DOHH2 (cell line): Measurements from ENCODE around the gene HSD11B1.
A peak's percentile ranks its signal among the peaks of the same experiment; 100 is the strongest.

Experiments used
- H3F3A ChIP-seq: fragments of 200-600 bp; sonication (generic), shearing (Covaris generic); 2 replicates; pipeline ENCODE4 v1.6.0; 2016; ENCODE audit warnings: antibody characterized with exemption, mild to moderate bottlenecking; ENCODE audit not compliant: control insufficient read depth, insufficient read depth
- H3K27ac ChIP-seq: fragments of 200-600 bp; sonication (generic); 2 replicates; pipeline ENCODE4 v1.5.1; 2014; ENCODE audit warnings: low read depth, mild to moderate bottlenecking, low read length, moderate library complexity
- H3K27me3 ChIP-seq: fragments of 200-600 bp; sonication (generic); 2 replicates; pipeline ENCODE4 v1.6.1; 2014; ENCODE audit warnings: mild to moderate bottlenecking, low read length, mixed read lengths; ENCODE audit not compliant: control insufficient read depth
- H3K36me3 ChIP-seq: fragments of 200-600 bp; sonication (generic); 2 replicates; pipeline ENCODE4 v1.6.1; 2014; ENCODE audit warnings: mild to moderate bottlenecking, low read length, moderate library complexity, mixed read lengths; ENCODE audit not compliant: control insufficient read depth
- H3K4me1 ChIP-seq: fragments of 200-600 bp; sonication (generic); 2 replicates; pipeline ENCODE4 v1.6.1; 2014; ENCODE audit warnings: mild to moderate bottlenecking, low read length, mixed read lengths; ENCODE audit not compliant: control insufficient read depth
- H3K4me2 ChIP-seq: fragments of 200-600 bp; sonication (generic); 2 replicates; pipeline ENCODE4 v1.6.0; 2014; ENCODE audit warnings: mild to moderate bottlenecking, low read length, moderate library complexity
- H3K4me3 ChIP-seq: fragments of 200-600 bp; sonication (generic); 2 replicates; pipeline ENCODE4 v1.5.1; 2014; ENCODE audit warnings: mild to moderate bottlenecking, low read length, mixed read lengths
- H3K79me2 ChIP-seq: fragments of 200-600 bp; sonication (generic); 2 replicates; pipeline ENCODE4 v1.6.1; 2014; ENCODE audit warnings: mild to moderate bottlenecking, low read length, mixed read lengths; ENCODE audit not compliant: control insufficient read depth
- H3K9me2 ChIP-seq: fragments of 200-600 bp; sonication (generic); replicated peaks from 2 replicates; pipeline ENCODE4 v1.6.1; 2014; ENCODE audit warnings: mild to moderate bottlenecking, low read length, mixed read lengths; ENCODE audit not compliant: control insufficient read depth
- H3K9me3 ChIP-seq: fragments of 200-600 bp; sonication (generic); 2 replicates; pipeline ENCODE4 v1.6.1; 2014; ENCODE audit warnings: antibody characterized with exemption, low read length, mixed read lengths; ENCODE audit not compliant: control insufficient read depth, insufficient read depth
- H4K20me1 ChIP-seq: fragments of 200-600 bp; sonication (generic); 2 replicates; pipeline ENCODE4 v1.6.0; 2014; ENCODE audit warnings: low read depth, mild to moderate bottlenecking, antibody characterized with exemption, low read length, moderate library complexity; ENCODE audit not compliant: control insufficient read depth, insufficient read depth
- EZH2phosphoT487 ChIP-seq: fragments of 200-600 bp; sonication (generic); IDR thresholded peaks from 2 replicates; pipeline ENCODE4 v1.6.1; 2017; ENCODE audit warnings: borderline replicate concordance, mild to moderate bottlenecking, antibody characterized with exemption, low read length, moderate library complexity, mixed read lengths
- TF ChIP-seq, protein P1 (sequence below): fragments of 200-600 bp; sonication (generic); IDR thresholded peaks from one replicate; pipeline ENCODE4 v1.5.1; 2014; ENCODE audit warnings: antibody characterized with exemption, mild to moderate bottlenecking, low read depth, low read length; ENCODE audit not compliant: poor library complexity, severe bottlenecking

The HSD11B1 gene

DNA sequence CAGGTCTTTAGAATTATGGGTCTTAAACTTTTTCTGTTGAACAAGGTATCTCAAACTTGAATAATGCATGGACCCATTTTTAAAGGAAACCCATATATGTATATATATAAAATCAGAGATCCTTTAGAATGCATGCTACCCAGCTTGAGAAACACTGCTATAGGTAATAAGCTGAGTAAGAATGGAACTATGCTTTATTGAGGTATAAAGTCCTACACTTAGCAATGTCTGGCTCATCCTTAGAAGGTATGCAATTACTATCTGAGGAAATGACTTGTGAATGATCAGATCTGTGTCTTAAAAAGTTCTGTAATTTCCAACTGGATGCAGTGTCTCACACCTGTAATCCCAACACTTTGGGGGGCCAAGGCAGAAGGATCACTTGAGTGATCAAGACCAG lies 62.5 kb downstream of the HSD11B1 start:
- Histone ChIP-seq H3K36me3 (no peaks in the 10 kb centered on the region), H3K27me3 (no peaks in the 10 kb centered on the region), H4K20me1 (no peaks in the 10 kb centered on the region), H3K4me3 (no peak overlapping the region), H3K27ac (no peak overlapping the region), H3F3A (peaks cover 4% of the 10 kb centered on the region; the same call in 1 of the 2 replicates), H3K4me2 (no peak overlapping the region), H3K4me1 (peaks cover 28% of the 10 kb centered on the region), H3K9me2 (no peaks in the 10 kb centered on the region), H3K79me2 (no peaks in the 10 kb centered on the region), H3K9me3 (peaks cover 13% of the 10 kb centered on the region; the same call in 1 of the 2 replicates)
- TF ChIP-seq EZH2phosphoT487: no peak
- TF ChIP-seq, protein P1, sequence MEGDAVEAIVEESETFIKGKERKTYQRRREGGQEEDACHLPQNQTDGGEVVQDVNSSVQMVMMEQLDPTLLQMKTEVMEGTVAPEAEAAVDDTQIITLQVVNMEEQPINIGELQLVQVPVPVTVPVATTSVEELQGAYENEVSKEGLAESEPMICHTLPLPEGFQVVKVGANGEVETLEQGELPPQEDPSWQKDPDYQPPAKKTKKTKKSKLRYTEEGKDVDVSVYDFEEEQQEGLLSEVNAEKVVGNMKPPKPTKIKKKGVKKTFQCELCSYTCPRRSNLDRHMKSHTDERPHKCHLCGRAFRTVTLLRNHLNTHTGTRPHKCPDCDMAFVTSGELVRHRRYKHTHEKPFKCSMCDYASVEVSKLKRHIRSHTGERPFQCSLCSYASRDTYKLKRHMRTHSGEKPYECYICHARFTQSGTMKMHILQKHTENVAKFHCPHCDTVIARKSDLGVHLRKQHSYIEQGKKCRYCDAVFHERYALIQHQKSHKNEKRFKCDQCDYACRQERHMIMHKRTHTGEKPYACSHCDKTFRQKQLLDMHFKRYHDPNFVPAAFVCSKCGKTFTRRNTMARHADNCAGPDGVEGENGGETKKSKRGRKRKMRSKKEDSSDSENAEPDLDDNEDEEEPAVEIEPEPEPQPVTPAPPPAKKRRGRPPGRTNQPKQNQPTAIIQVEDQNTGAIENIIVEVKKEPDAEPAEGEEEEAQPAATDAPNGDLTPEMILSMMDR: no peak

DNA sequence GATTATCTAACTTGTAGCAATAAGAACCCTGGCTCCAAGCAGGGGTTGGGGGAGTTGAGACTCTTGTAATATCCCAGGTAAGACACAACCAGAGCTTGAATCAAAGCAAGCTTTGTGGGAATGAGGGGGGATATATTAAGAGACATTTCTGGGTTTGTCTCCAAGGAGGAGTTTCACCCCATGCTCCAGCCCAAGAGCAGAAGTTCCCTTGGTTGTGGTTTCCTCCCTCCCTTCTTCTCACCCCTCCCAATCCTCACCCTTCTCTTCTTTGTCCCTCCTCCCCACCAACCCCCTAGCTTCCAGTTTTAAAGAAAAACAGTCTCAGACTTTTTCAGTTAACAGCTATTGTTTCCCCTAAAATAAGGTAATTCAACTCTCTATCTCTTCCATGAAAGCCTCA lies 63.1 kb downstream of the HSD11B1 start:
- Histone ChIP-seq H4K20me1 (no peaks in the 10 kb centered on the region), H3K4me3 (no peak overlapping the region), H3K4me1 (peaks cover 28% of the 10 kb centered on the region), H3K9me3 (peaks cover 13% of the 10 kb centered on the region; the same call in 1 of the 2 replicates), H3K79me2 (no peaks in the 10 kb centered on the region), H3K27ac (no peak overlapping the region), H3K4me2 (no peak overlapping the region), H3K36me3 (no peaks in the 10 kb centered on the region), H3K27me3 (no peaks in the 10 kb centered on the region), H3K9me2 (no peaks in the 10 kb centered on the region), H3F3A (peaks cover 4% of the 10 kb centered on the region; the same call in 1 of the 2 replicates)
- no peak for TF ChIP-seq EZH2phosphoT487
- TF ChIP-seq, protein P1: no peak

DNA sequence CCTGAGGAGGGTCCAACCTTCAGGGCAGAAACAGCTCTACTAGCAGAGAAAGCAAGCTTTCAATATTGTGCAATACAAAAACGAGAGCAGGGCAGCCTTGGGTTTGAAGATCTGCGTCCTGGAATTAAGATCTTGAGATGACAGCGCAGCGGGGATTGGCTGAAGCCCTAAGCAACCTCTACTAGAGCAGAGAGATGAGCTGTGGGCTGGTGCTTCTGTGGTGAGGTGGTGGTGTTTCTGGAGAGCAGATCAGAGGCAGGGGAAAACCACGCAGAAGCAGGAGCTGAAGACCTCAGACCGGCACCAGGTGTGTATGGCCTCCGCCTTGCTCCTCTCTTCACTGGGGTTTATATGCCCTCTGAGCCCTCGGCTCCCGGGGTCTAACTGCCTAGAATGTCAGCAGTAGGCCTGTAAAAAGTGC lies 63.7 kb downstream of the HSD11B1 start:
- Histone ChIP-seq H4K20me1 (no peaks in the 10 kb centered on the region), H3K4me2 (0 out of 2 replicates have a peak overlapping the region, but pooled peaks have one; percentile 50), H3F3A (peaks cover 4% of the 10 kb centered on the region; the same call in 1 of the 2 replicates), H3K9me3 (peaks cover 13% of the 10 kb centered on the region; the same call in 1 of the 2 replicates), H3K27ac (no peak overlapping the region), H3K9me2 (no peaks in the 10 kb centered on the region), H3K36me3 (no peaks in the 10 kb centered on the region), H3K4me1 (peaks cover 28% of the 10 kb centered on the region), H3K79me2 (no peaks in the 10 kb centered on the region), H3K4me3 (no peak overlapping the region), H3K27me3 (no peaks in the 10 kb centered on the region)
- TF ChIP-seq EZH2phosphoT487: no peak
- TF ChIP-seq, protein P1: no peak
